H1 (cell line): ENCODE results near the gene SEMA3A. TPM values are rescaled to one million over a fixed set of nuclear protein-coding genes. Genes with fewer than 3 reads are reported as not detected.

ENCODE experiments used
- CTCF ChIA-PET: fragments of 300-600 bp; sonication (Branson Sonifier 250); formaldehyde crosslinking; loops from one replicate; lab custom pipeline; 2021; ENCODE audit not compliant: partially characterized antibody; lab: Charles Lee
- POLR2A ChIA-PET: fragments of 300-600 bp; sonication (Branson Sonifier 250); formaldehyde crosslinking; loops from one replicate; lab custom pipeline; 2021; ENCODE audit warnings: inconsistent platforms; ENCODE audit not compliant: partially characterized antibody; lab: Charles Lee
- DNase-seq, 2 experiments: peaks; one replicate each; pipeline versions ENCODE4 v3.0.0 to v3.0.0-alpha.2; 2010 to 2022; ENCODE audit warnings: low spot score in 2 of 2, low read depth in 1 of 2, mixed read lengths in 1 of 2
- FAIRE-seq: peaks from 2 replicates; lab custom pipeline; 2011; peaks lifted over from hg19 to GRCh38; lab: Jason Lieb, UNC
- H2AFZ ChIP-seq: 2 replicates; pipeline ENCODE4 v1.8.1; 2012; ENCODE audit warnings: low read length, inconsistent platforms
- H2AK5ac ChIP-seq: 2 replicates; pipeline ENCODE4 v1.6.1; 2013; ENCODE audit warnings: low read depth, low read length
- H2BK120ac ChIP-seq: replicated peaks from 2 replicates; pipeline ENCODE3; 2013; ENCODE audit warnings: low read depth, low read length, inconsistent platforms
- H2BK12ac ChIP-seq: 2 replicates; pipeline ENCODE4 v1.6.1; 2013; ENCODE audit warnings: low read depth, low read length
- H2BK15ac ChIP-seq: 2 replicates; pipeline ENCODE4 v1.6.1; 2013; ENCODE audit warnings: low read length
- H2BK20ac ChIP-seq: 2 replicates; pipeline ENCODE4 v1.6.1; 2013; ENCODE audit warnings: low read length
- H2BK5ac ChIP-seq: 2 replicates; pipeline ENCODE4 v1.6.1; 2013; ENCODE audit warnings: low read depth, low read length
- H3K14ac ChIP-seq: 2 replicates; pipeline ENCODE4 v1.6.1; 2013; ENCODE audit warnings: inconsistent platforms; ENCODE audit not compliant: insufficient read length
- H3K18ac ChIP-seq: 2 replicates; pipeline ENCODE4 v1.6.1; 2013; ENCODE audit warnings: low read length; ENCODE audit errors: extremely low read depth
- H3K23ac ChIP-seq: 2 replicates; pipeline ENCODE4 v1.6.1; 2013; ENCODE audit warnings: inconsistent platforms; ENCODE audit not compliant: insufficient read length
- H3K23me2 ChIP-seq: 2 replicates; pipeline ENCODE4 v1.6.1; 2013; ENCODE audit warnings: low read depth, low read length
- H3K27ac ChIP-seq: 2 replicates; pipeline ENCODE4 v1.6.1; 2011; ENCODE audit warnings: low read depth, low read length, inconsistent platforms
- H3K27me3 ChIP-seq, 4 experiments: replicated peaks in 1 of 4; 1 replicate in 1 of 4; 2 replicates in 3 of 4; pipeline versions ENCODE4 v1.6.1 to v1.8.1; 2011 to 2013; ENCODE audit warnings: low read length in 3 of 4, mild to moderate bottlenecking in 3 of 4, inconsistent platforms in 2 of 4, mixed read lengths in 2 of 4, moderate library complexity in 1 of 4; ENCODE audit not compliant: control insufficient read depth in 3 of 4, insufficient read depth in 3 of 4; ENCODE audit errors: extremely low read depth in 1 of 4
- H3K36me3 ChIP-seq, 4 experiments: 2 replicates each; pipeline versions ENCODE4 v1.6.1 to v1.8.1; 2011 to 2013; ENCODE audit warnings: mild to moderate bottlenecking in 4 of 4, low read length in 3 of 4, moderate library complexity in 2 of 4, control low read depth in 1 of 4, inconsistent platforms in 1 of 4; ENCODE audit not compliant: insufficient read depth in 4 of 4, control insufficient read depth in 2 of 4
- H3K4ac ChIP-seq: replicated peaks from 2 replicates; pipeline ENCODE3; 2013; ENCODE audit warnings: low read length, low read depth, mixed read lengths, inconsistent platforms; ENCODE audit not compliant: insufficient read length
- H3K4me1 ChIP-seq, 4 experiments: replicated peaks in 1 of 4; 1 replicate in 1 of 4; 2 replicates in 3 of 4; pipeline versions ENCODE4 v1.6.1 to v1.8.1; 2011 to 2013; ENCODE audit warnings: low read length in 3 of 4, inconsistent platforms in 2 of 4, mixed read lengths in 1 of 4; ENCODE audit not compliant: insufficient read depth in 4 of 4, control insufficient read depth in 3 of 4
- H3K4me2 ChIP-seq, 2 experiments: 2 replicates each; pipeline versions ENCODE4 v1.6.1 to v1.8.1; 2011 to 2013; ENCODE audit warnings: low read depth in 2 of 2, low read length in 2 of 2, control low read depth in 1 of 2, inconsistent platforms in 1 of 2, mild to moderate bottlenecking in 1 of 2; ENCODE audit not compliant: insufficient read depth in 1 of 2
- H3K4me3 ChIP-seq, 4 experiments: fragments of 200-600, 300-600 bp in 1 of 4; sonication (generic), shearing (Covaris generic), sonication (Bioruptor Twin) in 1 of 4; 2 replicates each; pipeline versions ENCODE4 v1.5.1 to v1.8.1; 2011 to 2016; ENCODE audit warnings: low read length in 4 of 4, low read depth in 3 of 4, control low read depth in 2 of 4, inconsistent platforms in 2 of 4, mild to moderate bottlenecking in 2 of 4, mixed read lengths in 1 of 4, moderate library complexity in 1 of 4; ENCODE audit not compliant: insufficient read depth in 2 of 4; ENCODE audit errors: extremely low read depth in 1 of 4
- H3K56ac ChIP-seq: replicated peaks from 2 replicates; pipeline ENCODE3; 2013; ENCODE audit warnings: low read depth, mild to moderate bottlenecking, mixed read lengths, low read length, inconsistent platforms; ENCODE audit not compliant: insufficient read length
- H3K79me1 ChIP-seq: 2 replicates; pipeline ENCODE4 v1.6.1; 2013; ENCODE audit warnings: low read depth, low read length, control low read depth
- H3K79me2 ChIP-seq, 2 experiments: 2 replicates each; pipeline versions ENCODE4 v1.6.1 to v1.8.1; 2012 to 2013; ENCODE audit warnings: low read length in 2 of 2, mild to moderate bottlenecking in 2 of 2, inconsistent platforms in 1 of 2; ENCODE audit not compliant: insufficient read depth in 2 of 2, control insufficient read depth in 1 of 2
- H3K9ac ChIP-seq, 4 experiments: replicated peaks in 1 of 4; 1 replicate in 1 of 4; 2 replicates in 3 of 4; pipeline versions ENCODE4 v1.6.1 to v1.8.1; 2011 to 2013; ENCODE audit warnings: low read depth in 3 of 4, low read length in 3 of 4, control low read depth in 2 of 4, mild to moderate bottlenecking in 2 of 4, moderate library complexity in 2 of 4, inconsistent platforms in 1 of 4; ENCODE audit errors: extremely low read depth in 1 of 4
- H3K9me3 ChIP-seq, 2 experiments: 2 replicates each; pipeline versions ENCODE4 v1.6.1 to v1.8.1; 2012 to 2013; ENCODE audit warnings: mild to moderate bottlenecking in 2 of 2, moderate library complexity in 2 of 2, control low read depth in 1 of 2, inconsistent platforms in 1 of 2, low read depth in 1 of 2, low read length in 1 of 2, mixed read lengths in 1 of 2; ENCODE audit not compliant: insufficient read depth in 2 of 2
- H4K20me1 ChIP-seq, 2 experiments: replicated peaks in 1 of 2; 2 replicates each; pipeline versions ENCODE3 to v1.8.1; 2011 to 2013; ENCODE audit warnings: inconsistent platforms in 2 of 2, low read length in 2 of 2, mild to moderate bottlenecking in 1 of 2; ENCODE audit not compliant: insufficient read depth in 2 of 2, control insufficient read depth in 1 of 2
- H4K5ac ChIP-seq: 2 replicates; pipeline ENCODE4 v1.6.1; 2013; ENCODE audit warnings: low read length, low read depth, mixed read lengths, inconsistent platforms; ENCODE audit not compliant: insufficient read length
- H4K8ac ChIP-seq: 2 replicates; pipeline ENCODE4 v1.8.0; 2013; ENCODE audit warnings: mild to moderate bottlenecking, moderate library complexity, low read length, inconsistent platforms; ENCODE audit not compliant: insufficient read depth; ENCODE audit errors: extremely low read depth
- H4K91ac ChIP-seq: replicated peaks from 2 replicates; pipeline ENCODE3; 2013; ENCODE audit warnings: low read length, mixed read lengths, inconsistent platforms; ENCODE audit not compliant: insufficient read length
- BACH1 ChIP-seq: IDR thresholded peaks from 2 replicates; pipeline ENCODE4 v1.6.1; 2012; ENCODE audit warnings: low read length, improper control_type of control experiment
- CBX5 ChIP-seq: fragments of 300-800, 300-1000 bp; sonication (generic); IDR thresholded peaks from 2 replicates; pipeline ENCODE4 v1.7.1; 2016; ENCODE audit warnings: antibody characterized with exemption, low read length, low read depth
- CHD1 ChIP-seq: IDR thresholded peaks from 2 replicates; pipeline ENCODE4 v1.6.1; 2012; ENCODE audit warnings: low read depth, low read length, improper control_type of control experiment
- EGR1 ChIP-seq: IDR thresholded peaks from 2 replicates; pipeline ENCODE4 v1.6.1; 2011; ENCODE audit warnings: low read depth, low read length, borderline replicate concordance
- EP300 ChIP-seq, 2 experiments: IDR thresholded peaks; 1 replicate in 1 of 2; 2 replicates in 1 of 2; pipeline ENCODE4 v1.6.1; 2011 to 2012; ENCODE audit warnings: low read depth in 2 of 2, low read length in 2 of 2, mild to moderate bottlenecking in 2 of 2, borderline replicate concordance in 1 of 2, inconsistent platforms in 1 of 2, moderate library complexity in 1 of 2
- JUN ChIP-seq: IDR thresholded peaks from 2 replicates; pipeline ENCODE4 v1.6.1; 2011; ENCODE audit warnings: low read depth, mild to moderate bottlenecking, improper control_type of control experiment, low read length
- JUND ChIP-seq: IDR thresholded peaks from 2 replicates; pipeline ENCODE4 v1.6.1; 2011; ENCODE audit warnings: mild to moderate bottlenecking, improper control_type of control experiment, low read length
- POU5F1 ChIP-seq: IDR thresholded peaks from 2 replicates; pipeline ENCODE4 v1.6.1; 2011; ENCODE audit warnings: low read depth, mild to moderate bottlenecking, low read length, moderate library complexity
- RBBP5 ChIP-seq: IDR thresholded peaks from 2 replicates; pipeline ENCODE4 v1.7.1; 2012; ENCODE audit warnings: low read depth, mild to moderate bottlenecking, inconsistent platforms, low read length, moderate library complexity, borderline replicate concordance
- YY1 ChIP-seq: IDR thresholded peaks from 2 replicates; pipeline ENCODE4 v1.6.1; 2011; ENCODE audit warnings: low read depth, mild to moderate bottlenecking, low read length
- polyA plus RNA-seq, 7 experiments: library from polyadenylated mRNA; depleted of rRNA in 3 of 7; stranded (reverse) in 5 of 7; unstranded in 2 of 7; fragments of >200 nt in 5 of 7; fragments of 200-250 nt in 2 of 7; gene quantifications; 1 replicate in 5 of 7; 2 replicates in 1 of 7; 4 replicates in 1 of 7; pipeline versions ENCODE4 v1.2.1 to v1.2.3, GENCODE V29; 2011 to 2013; ENCODE audit warnings: missing spikeins in 2 of 7, mixed read lengths in 2 of 7
- total RNA-seq: library from RNA; stranded (reverse); fragmentation: NEBNext Ultra II Directional; extraction: Animal tissue kit (Norgen Biotek cat#: 25700); gene quantifications from 2 replicates; pipeline ENCODE4 v1.2.1, GENCODE V29; 2021
- TF ChIP-seq, protein P1 (sequence below): IDR thresholded peaks from 2 replicates; pipeline ENCODE4 v1.6.1; 2011; ENCODE audit warnings: low read depth, mild to moderate bottlenecking, low read length; ENCODE audit not compliant: insufficient read depth
- TF ChIP-seq, protein P2 (sequence below): IDR thresholded peaks from 2 replicates; pipeline ENCODE4 v1.6.1; 2012; ENCODE audit warnings: low read length, inconsistent platforms

SEMA3A gene
- total and polyA plus RNA-seq, 2 of the 8 experiments (the other 6 are each of a cell fraction or from before 2014, with no cell fraction given) = 8.1 to 45.9 TPM

DNA sequence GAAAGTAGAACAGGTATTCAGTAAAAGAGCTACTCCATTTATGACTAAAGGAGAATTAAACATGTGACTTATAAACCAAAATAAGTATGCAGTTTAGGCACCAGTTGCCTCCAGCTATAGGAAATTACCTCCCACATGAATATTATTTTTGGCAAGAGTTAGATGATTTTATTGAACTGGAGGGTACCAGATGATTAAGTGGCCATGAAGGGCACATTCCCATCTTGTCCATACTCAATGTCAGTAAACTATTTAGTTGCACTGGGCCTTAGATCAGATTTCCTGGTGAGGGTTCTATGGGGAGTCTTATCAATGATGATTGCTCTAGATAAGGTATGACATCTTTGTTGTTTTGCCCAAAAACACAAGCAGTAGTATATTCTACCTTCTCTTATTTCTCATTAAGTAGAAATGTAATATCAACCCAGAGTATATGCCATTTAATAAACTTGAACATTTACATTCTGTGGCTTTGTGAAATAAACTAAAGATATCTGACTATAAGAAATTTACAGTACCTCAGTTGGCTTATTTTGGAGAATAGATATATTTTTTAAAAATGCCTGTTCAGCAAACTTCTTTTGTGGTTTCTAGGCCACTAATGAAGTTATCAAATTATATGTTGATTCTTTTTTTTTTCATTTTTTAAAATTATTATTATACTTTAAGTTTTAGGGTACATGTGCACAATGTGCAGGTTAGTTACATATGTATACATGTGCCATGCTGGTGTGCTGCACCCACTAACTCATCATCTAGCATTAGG is 145.3 kb downstream of the SEMA3A start:
- Histone ChIP-seq H4K20me1 (no peaks in the 10 kb centered on the region), H3K36me3 (no peaks in the 10 kb centered on the region; a peak in 1 of 8 replicates), H4K91ac (no peak overlapping the region), H3K27ac (no peak overlapping the region), H3K56ac (no peak overlapping the region), H3K23me2 (no peaks in the 10 kb centered on the region), H2AFZ (no peak overlapping the region), H3K4me1 (no peaks in the 10 kb centered on the region), H3K9ac (no peak overlapping the region), H3K14ac (no peak overlapping the region), H3K9me3 (no peaks in the 10 kb centered on the region), H3K4me3 (no peak overlapping the region), H3K4me2 (no peak overlapping the region), H2BK5ac (no peak overlapping the region), H3K79me2 (no peaks in the 10 kb centered on the region), H3K4ac (no peak overlapping the region), H2BK12ac (no peak overlapping the region), H2BK20ac (no peak overlapping the region), H3K79me1 (no peaks in the 10 kb centered on the region), H4K5ac (no peak overlapping the region), H4K8ac (no peak overlapping the region), H2BK15ac (no peak overlapping the region), H3K18ac (no peak overlapping the region), H3K23ac (no peak overlapping the region), H2AK5ac (no peak overlapping the region), H2BK120ac (no peak overlapping the region), H3K27me3 (no peaks in the 10 kb centered on the region)
- DNase-seq (no peak), FAIRE-seq (no peak)
- ChIA-PET CTCF (no interaction called here), POLR2A (no interaction called here)
- TF ChIP-seq POU5F1 = no peak
- no peak for TF ChIP-seq EGR1
- TF ChIP-seq EP300 (IDR thresholded peaks at IDR 0.05; ENCODE audit: borderline replicate concordance in 1 of 2, low read depth in 2 of 2, low read length in 2 of 2) = no peak
- TF ChIP-seq, protein P1, sequence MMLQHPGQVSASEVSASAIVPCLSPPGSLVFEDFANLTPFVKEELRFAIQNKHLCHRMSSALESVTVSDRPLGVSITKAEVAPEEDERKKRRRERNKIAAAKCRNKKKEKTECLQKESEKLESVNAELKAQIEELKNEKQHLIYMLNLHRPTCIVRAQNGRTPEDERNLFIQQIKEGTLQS = no peak
- no peak for TF ChIP-seq CBX5
- no peak for TF ChIP-seq BACH1
- no peak for TF ChIP-seq JUN
- no peak for TF ChIP-seq YY1
- TF ChIP-seq RBBP5 = no peak
- TF ChIP-seq CHD1 = no peak
- TF ChIP-seq JUND = no peak
- TF ChIP-seq, protein P2, sequence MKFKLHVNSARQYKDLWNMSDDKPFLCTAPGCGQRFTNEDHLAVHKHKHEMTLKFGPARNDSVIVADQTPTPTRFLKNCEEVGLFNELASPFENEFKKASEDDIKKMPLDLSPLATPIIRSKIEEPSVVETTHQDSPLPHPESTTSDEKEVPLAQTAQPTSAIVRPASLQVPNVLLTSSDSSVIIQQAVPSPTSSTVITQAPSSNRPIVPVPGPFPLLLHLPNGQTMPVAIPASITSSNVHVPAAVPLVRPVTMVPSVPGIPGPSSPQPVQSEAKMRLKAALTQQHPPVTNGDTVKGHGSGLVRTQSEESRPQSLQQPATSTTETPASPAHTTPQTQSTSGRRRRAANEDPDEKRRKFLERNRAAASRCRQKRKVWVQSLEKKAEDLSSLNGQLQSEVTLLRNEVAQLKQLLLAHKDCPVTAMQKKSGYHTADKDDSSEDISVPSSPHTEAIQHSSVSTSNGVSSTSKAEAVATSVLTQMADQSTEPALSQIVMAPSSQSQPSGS = no peak
